ENCODE data around the gene CIAO3. TPM values are rescaled to one million over a fixed set of nuclear protein-coding genes. Genes with fewer than 3 reads are reported as not detected.

CIAO3 gene
- total RNA-seq, 1 experiment from 2014 or later: 32.8 TPM

GRCh38 chr16:716768-717325 lies 23.9 kb downstream of the CIAO3 start:
- no peak for TF ChIP-seq ELF1 (IDR thresholded peaks at IDR 0.05; ENCODE audit: borderline replicate concordance, low read depth)
- TF ChIP-seq EZH2phosphoT487 (IDR thresholded peaks at IDR 0.05; ENCODE audit: borderline replicate concordance): no peak
- TF ChIP-seq POLR2A (IDR thresholded peaks at IDR 0.05; ENCODE audit: borderline replicate concordance, extremely low read depth, insufficient read depth, insufficient read length): no peak
- TF ChIP-seq POLR2AphosphoS5 (IDR thresholded peaks at IDR 0.05; ENCODE audit: low read depth, low read length): no peak
- TF ChIP-seq JUND (IDR thresholded peaks at IDR 0.05): no peak
- no peak for TF ChIP-seq ZFX (IDR thresholded peaks at IDR 0.05)
- no peak for TF ChIP-seq RAD21 (IDR thresholded peaks at IDR 0.05; ENCODE audit: low read depth)
- no peak for TF ChIP-seq CBX3 (IDR thresholded peaks at IDR 0.05; ENCODE audit: low read depth)
- no peak for TF ChIP-seq ZNF274 (IDR thresholded peaks at IDR 0.05; ENCODE audit: low read depth, low read length)
- no peak for TF ChIP-seq EZH2 (IDR thresholded peaks at IDR 0.05)
- TF ChIP-seq CEBPB (IDR thresholded peaks at IDR 0.05; ENCODE audit: low read depth): no peak
- TF ChIP-seq YY1 (IDR thresholded peaks at IDR 0.05; ENCODE audit: extremely low read depth, insufficient replicate concordance, low read depth, low read length): no peak
- TF ChIP-seq ATF3 (IDR thresholded peaks at IDR 0.05): no peak
- TF ChIP-seq SRF (IDR thresholded peaks at IDR 0.05; ENCODE audit: low read depth): no peak
- no peak for TF ChIP-seq SP1 (IDR thresholded peaks at IDR 0.05; ENCODE audit: low read depth)
- no peak for TF ChIP-seq FOSL1 (IDR thresholded peaks at IDR 0.05; ENCODE audit: low read depth)
- no peak for TF ChIP-seq SIN3A (IDR thresholded peaks at IDR 0.05; ENCODE audit: low read depth)
- TF ChIP-seq MAX (IDR thresholded peaks at IDR 0.05): no peak
- TF ChIP-seq EGR1 (IDR thresholded peaks at IDR 0.05; ENCODE audit: low read depth): no peak
- no peak for TF ChIP-seq CTCF (IDR thresholded peaks at IDR 0.05 in 2 of 3, conservative IDR thresholded peaks at IDR 0.05 in 1 of 3; ENCODE audit: borderline replicate concordance in 1 of 3, insufficient read depth in 1 of 3, low read depth in 2 of 3, low read length in 2 of 3)
- ChIA-PET CTCF (interaction anchor here (1.3 to 2.4 kb wide), 3 partner anchors 11 to 71 kb away, joined by 3 to 20 read pairs (median 6); partner anchors contain the start of genes CHTF18 and RPUSD1), RAD21 (ENCODE audit: low non-redundant PET in 1 of 2, low total read pairs in 2 of 2, uncharacterized antibody in 2 of 2, unreplicated experiment in 2 of 2) (no interaction called here), POLR2A (interaction anchor here (2.3 kb wide), 1 partner anchor 9 kb away, joined by 20 read pairs; the partner anchor contains the start of genes CCDC78 and HAGHL)
- Histone ChIP-seq H3K4me1 (ENCODE audit: control insufficient read depth in 1 of 2, insufficient read depth in 2 of 2, low read length in 2 of 2) (peaks cover 45 to 75% of the 10 kb centered on the region in 2 experiments), H3K9ac (ENCODE audit: low read length) (peak overlapping the region; percentile 85), H3K4me2 (ENCODE audit: low read length) (peak overlapping the region; percentile 93), H3K36me3 (ENCODE audit: control insufficient read depth in 1 of 2, insufficient read depth in 2 of 2, low read length in 2 of 2) (no peaks in the 10 kb centered on the region), H2AFZ (ENCODE audit: low read depth, low read length, poor library complexity, severe bottlenecking) (no peak overlapping the region), H3K4me3 (replicated peaks in 1 of 2; ENCODE audit: low read depth in 1 of 2, low read length in 2 of 2) (peak overlapping the region; percentile 59 to 74), H3K9me2 (ENCODE audit: insufficient read depth) (no peaks in the 10 kb centered on the region), H3K27me3 (ENCODE audit: insufficient read depth, low read length) (no peaks in the 10 kb centered on the region), H3K79me2 (ENCODE audit: insufficient read depth, low read length) (peaks cover 22% of the 10 kb centered on the region), H3K27ac (ENCODE audit: low read depth, low read length) (peak overlapping the region; percentile 92), H4K20me1 (ENCODE audit: insufficient read depth) (peaks cover 3% of the 10 kb centered on the region; the same call in 1 of the 2 replicates), H3K9me3 (ENCODE audit: control insufficient read depth in 1 of 2, insufficient read depth in 1 of 2, low read depth in 1 of 2, low read length in 2 of 2) (no peaks in the 10 kb centered on the region)
- ATAC-seq: no peak
- intact Hi-C loops (cut with micrococcal nuclease): no loop called here
- no TSS peak for BruUV-seq (replicated peaks)
- DNase-seq (ENCODE audit: low read depth, low spot score): no peak
